NOMO-1 treated with DMSO at 0.1 percent for 48 hours (cell line): Measurements from ENCODE around the gene HECW1.

ENCODE experiments used
- DNase-seq: peaks from one replicate; lab custom pipeline; 2025; ENCODE audit not compliant: unreplicated experiment; lab: John Stamatoyannopoulos, UW

HECW1 gene

DNA sequence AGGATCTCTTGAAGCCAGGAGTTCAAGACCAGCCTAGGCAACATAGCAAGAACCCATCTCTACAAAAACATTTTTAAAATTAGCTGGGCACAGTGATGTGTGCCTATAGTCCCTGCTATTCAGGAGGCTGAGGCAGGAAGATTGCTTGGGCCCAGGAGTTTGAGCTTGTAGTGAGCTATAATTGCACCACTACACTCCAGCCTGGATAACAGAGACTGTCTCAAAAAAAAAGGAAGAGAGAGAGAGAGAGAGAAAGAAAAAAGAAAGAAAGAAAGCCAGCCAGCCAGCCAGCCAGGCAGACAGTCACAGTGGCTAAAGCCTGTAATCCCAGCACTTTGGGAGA is 375.3 kb downstream of the HECW1 start:
- no peak for DNase-seq

DNA sequence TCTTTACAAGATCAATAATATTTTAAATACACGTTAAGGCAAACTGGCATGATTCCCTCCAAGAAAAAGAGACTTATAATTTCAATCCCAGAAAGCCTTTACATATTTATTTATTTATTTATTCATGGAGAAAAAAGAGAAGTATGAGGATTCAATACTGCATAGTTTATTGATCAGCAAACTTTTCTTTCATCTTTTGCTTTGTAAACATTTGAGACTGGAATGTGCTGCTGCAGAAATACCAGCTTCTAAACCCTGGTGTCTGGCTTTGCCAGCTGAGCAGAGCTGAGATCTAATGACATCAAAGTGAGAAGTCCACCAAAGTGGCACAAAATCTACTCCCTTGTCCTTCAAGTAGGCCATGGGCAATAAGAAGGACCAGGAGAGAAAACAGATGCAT is 376.8 kb downstream of the HECW1 start:
- DNase-seq = no peak

DNA sequence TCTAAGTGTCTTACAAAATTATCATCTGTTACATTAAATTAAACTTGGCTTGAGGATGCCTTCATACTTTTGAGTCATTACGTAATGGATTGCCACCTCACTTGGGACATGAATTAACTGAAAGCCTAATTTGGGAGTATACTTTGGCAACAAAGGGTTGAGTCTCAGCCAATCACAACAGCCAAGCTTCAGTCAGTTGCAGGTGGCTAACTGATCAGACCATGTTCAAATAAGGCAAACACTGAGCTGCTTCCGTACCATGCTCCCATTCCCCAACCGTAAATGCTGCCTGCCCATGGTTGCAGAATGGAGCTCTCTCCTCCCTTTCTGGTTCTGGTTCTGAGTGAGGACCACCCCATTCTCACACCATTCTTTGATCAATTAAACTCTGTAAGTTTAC is 377.6 kb downstream of the HECW1 start:
- peak; percentile 14 for DNase-seq

DNA sequence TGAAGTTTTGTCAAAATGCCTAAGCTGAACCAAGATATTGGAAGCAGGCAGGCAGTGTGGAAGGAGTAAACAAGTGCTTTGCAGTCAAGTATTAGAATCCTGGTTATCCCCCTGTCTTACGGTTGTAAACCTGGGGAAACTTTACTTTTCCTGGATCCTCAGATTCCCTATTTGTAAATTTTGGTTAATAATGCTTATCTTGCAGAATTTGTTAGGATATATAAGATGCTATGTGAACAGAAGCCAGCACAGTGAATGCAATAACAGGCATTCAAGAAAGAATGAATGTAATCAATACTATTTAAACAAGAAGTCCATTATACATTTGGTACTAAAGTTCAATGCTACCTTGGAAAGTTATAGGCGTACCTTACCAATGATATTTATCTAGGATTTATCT is 378.7 kb downstream of the HECW1 start:
- no peak for DNase-seq

DNA sequence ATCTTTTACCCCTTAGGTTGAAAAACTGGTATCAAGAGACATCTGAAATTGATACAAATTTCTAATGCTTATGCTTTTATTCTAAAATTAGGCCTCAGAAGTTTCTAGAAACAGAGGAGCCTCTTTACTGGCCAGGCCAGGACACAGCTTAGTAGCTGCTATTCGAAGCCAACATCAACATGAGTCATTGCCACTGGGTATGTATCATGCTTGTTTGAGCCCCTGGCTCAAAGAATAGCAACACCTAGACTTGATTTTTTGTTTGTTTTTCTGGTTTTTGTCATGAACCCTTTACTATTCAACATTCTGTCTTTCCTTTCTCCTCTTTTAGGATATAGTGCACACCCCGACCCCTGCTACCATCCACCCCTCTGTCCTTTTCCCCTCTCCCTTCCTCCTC is 379.5 kb downstream of the HECW1 start:
- DNase-seq = no peak

DNA sequence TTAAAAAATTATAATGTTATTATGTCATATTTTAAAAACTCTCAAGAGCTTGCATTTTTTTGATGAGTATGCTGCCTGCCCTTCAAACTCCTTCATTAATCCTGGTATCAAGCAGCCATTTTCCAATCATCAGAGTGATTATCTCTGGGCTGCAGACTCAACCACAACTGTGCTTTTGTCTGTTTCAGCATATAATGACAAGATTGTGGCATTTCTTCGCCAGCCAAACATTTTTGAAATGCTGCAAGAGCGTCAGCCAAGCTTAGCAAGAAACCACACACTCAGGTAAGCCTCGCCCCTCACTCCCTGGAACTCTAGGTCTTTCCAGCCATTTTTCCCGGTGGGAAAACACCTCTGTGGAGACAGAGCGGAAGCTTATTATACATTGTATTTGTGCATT is 380.4 kb downstream of the HECW1 start:
- DNase-seq = no peak

DNA sequence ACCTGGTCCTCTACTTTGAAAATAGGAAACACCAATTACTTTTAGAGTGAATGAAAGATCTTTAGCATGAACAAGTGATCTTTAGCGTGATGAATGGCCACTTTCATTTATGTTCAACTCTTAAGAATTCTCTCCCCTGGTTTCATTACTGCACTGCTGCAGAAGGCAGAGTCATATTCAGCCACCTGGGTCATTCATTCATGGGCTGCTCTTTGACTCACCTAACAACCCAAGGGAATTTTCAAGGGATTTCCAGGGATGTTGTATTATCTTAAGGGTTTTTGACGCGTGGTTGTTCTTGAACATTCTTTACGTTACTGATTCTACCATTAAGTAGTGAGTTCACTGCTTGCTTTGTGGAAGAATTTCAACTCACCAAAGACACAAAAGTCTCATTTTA is 383.1 kb downstream of the HECW1 start:
- DNase-seq = no peak

DNA sequence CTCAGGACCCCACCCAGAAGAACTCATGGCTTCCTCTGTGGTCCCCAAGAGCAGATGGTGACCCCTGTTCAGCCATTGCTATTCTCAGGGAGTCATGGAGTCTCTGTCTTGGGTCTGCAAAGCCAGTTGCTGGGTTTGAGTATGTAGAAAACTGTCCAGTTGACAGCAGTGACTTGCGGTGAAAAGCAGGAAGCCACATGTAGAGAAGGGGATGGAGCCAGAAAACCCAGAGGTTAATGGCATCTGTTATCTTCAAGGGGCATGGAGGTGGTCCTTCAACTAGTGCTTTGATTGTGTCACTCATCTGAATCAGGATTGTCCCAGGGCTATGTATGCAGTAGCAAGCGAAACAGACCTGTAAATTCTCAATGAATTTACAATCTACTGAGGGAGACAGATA is 384.1 kb downstream of the HECW1 start:
- no peak for DNase-seq

DNA sequence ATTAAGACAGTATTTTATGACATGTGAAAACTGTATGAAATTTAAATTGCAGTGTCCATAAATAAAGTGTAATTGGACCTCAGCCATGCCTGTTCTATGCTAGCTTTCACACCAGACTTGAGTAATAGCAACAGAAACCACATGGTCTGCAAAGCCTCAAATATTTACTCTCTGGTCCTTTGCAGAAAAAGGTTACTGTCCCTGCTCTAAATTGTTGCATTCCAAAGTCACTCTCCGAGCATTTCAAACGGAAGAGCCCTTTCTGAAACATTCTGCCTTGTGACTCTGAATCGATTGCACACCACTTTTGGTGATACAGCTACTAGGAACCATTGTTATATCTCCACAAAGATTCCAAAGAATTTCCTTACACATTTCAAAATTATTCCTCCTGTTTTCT is 389.4 kb downstream of the HECW1 start:
- DNase-seq = peak; percentile 44

DNA sequence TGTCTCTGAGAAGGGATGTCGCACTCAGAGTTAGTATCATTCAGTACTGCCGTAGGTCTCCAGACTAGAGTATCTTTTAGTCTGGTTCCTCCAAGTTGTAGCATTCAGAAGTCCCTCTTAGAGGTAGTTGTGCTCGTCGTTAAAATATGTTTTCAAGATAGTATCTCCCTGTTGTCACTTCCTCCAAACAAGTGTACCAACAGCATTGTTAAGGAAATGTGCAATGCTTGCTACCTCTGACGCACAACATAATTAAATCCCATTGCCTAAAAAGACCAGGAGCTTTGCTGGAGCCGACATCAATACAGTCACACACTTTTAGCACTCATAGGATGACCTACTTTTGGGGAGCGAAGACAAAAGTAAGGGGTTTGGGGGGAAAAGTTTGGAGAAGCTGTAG is 390.5 kb downstream of the HECW1 start:
- peak; percentile 28 for DNase-seq

DNA sequence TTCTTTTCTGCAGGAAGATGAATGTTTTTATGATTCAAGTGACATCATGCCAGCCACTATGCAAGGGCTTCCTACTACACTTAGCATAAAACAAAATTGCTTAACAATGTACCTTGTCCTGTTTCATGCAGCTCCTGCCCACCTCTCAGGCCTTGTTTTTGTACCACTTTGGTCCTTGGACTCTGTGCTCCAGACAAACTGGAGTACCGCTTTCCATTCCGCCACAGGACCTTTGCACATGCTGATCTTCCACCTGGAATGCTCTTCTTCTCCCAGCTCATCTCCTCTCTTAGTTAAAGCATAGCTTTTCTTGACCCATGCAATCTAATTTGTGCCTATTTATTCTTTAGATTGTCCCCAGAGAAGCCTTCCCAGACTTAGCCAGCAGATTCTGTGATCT is 393.0 kb downstream of the HECW1 start:
- no peak for DNase-seq

DNA sequence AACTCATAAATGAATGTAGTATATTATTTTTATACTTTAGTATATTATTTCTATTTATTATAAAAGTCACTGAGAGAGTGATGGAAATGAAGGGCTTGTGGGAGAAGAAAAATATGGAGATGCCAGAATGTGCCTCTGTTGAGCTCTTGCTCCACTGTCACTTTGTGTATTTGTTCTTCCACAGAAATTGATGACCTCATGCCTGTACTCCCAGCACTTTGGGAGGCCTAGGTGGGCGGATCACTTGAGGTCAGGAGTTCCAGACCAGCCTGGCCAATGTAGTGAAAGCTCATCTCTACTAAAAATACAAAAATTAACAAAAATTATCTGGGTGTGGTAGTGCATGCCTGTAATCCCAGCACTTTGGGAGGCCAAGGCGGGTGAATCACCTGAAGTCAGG is 394.0 kb downstream of the HECW1 start:
- DNase-seq = no peak

DNA sequence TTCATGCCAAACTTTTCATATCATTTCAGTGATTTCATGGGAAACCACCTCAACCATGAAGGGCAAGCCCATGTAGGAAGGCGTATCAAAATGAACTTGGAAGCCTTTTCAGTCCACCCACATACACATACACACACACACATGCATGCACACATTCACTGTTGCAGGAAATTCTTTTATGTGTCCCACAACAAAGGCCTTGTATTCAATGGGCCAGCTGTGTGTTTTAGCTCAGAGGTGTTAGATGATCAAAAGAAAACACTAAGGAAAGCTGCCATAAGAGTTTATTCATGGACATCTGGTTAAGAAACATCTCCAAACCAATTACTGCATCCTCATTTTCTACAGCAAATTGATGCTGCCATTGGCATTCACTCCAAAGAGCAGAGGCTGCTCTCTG is 396.0 kb downstream of the HECW1 start:
- no peak for DNase-seq

DNA sequence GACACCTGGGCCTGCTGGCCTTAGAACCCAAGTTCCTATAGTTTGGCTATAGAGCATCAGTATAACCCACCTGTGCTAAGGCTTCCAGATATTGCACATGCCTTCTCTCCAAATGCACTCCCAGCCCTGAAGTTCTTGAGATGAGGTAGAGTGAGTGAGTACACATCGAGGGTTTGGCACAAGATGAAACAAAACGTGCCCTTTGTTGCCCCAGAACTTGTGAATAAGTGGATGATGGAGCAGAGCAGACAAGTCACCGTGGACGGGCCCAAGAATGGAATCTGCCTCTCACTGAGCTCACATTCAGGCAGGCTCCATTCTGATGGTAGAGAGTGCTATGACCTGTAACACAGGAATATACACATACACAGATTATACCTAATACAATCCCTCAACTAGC is 397.5 kb downstream of the HECW1 start:
- DNase-seq = no peak

DNA sequence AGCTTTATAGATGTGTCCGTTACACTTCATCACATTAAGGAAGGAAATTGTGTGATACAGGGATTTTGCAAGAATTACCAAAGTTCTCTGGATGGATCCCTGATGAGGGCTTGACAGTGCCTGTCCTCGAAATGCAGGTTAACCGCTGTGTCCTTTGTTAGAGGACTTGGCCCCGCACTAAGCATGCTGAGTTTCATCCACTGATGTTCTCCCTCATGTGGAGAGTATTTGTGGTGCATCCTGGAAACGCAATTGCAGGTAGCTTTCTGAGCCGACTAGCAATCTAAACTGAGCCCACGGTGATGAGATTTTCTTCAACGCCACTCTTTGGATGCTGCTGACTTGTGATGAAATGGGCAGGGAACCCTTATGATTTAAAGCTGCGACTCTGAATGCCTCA is 398.6 kb downstream of the HECW1 start:
- no peak for DNase-seq

DNA sequence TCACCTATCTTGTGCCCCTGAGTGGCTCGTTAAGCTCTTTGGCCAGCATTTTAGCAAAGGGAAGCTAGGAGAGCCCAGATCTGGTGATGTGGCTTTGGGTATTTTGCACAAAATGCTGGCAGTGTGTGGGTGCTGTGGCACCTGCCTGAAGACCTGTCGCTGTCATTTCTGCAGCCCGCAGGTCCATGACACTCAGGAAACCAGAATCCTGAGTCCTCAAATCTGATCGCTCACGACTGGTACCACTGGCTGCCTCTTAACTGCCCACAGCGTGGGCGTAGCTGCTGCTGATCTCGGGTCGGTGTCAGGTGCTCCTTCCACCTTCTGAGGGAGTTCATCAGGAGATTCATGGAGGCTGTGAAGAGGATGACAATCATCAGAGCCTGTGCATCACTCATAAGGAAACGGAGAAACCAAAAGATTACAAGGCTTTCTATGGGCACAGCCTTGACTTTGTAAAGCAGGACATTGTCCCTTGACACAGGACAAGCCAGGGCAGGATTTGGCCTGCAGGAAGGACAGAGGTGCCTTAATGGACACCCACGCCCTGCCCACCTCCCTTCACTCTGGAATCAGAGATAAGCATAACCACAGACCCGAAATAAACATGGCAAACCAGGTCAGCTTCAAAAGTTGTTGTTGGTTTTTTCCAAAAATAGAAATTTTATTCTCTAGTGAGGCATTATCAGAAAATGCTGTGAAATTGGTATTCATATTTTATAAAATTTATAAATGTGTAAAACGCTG is 399.5 kb downstream of the HECW1 start:
- DNase-seq = no peak

DNA sequence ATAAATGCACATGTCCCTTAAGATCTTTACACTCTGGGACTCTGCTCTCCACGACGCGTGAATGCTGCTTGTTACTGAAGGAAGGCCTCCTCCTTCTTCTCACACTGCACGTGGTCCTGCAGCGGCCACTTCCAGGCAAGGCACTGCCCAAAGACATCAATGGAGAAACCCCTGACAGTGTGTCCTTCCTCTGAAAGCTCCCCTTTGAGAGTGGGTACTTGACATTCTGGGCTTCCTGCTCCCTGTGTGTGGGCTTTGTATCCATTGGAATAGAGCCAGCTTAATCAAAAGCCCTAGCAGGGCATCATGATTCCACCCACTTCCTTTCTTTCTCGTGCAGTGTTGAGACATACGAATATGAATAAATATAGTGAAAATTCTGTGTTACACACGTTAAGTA is 400.8 kb downstream of the HECW1 start:
- no peak for DNase-seq

DNA sequence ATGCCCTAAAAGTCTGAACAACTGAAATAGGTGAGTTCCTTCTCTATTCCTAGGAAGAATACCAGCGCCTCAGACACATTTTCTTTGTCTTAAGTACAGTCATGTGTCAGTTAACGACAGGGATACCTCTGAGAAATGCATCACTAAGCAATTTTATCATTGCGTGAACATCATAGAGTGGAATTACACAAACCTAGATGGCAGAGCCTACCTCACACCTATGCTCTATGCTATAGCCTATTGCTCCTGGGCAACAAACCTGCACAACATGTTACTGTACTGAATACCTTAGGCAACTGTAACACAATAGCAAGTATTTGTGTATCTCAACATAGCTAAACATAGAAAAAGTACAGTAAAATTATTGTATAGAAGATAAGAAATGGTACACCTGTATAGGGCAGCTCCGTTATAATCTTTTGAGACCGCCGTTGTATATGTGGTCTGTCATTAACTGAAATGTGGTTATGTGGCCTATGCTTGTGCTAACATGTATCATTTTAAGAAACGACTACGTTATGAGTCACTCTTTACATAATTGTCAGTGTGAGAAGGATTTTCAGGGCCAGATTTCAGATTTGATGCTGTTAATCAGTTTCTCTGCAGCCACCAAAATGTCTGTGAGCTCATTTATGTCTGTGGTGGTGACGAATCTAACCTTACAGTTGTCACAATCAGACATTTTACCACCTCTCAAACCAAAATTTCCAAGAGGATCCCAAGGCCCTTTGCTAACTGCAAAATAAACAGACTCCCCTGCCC is 404.3 kb downstream of the HECW1 start:
- DNase-seq = peak; percentile 91

DNA sequence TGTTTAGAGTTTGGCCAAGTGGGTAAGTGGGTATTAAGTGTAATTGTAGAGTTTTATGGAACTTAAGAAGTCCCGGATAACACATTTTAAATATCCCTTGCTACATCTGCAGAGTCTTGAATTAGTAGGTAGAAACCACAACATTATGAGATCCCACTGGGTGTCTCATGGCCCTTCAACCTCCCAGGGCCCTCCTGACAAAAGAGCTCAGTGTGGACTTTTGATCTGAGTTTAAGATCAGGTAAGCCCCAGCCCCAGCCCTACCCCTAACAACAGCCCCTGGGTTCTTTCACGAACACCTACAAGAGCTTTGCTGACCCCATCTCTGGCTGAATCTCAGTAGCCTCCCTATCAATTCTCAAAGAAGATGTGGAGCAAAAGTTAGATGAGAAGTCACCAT is 405.0 kb downstream of the HECW1 start:
- DNase-seq = no peak

DNA sequence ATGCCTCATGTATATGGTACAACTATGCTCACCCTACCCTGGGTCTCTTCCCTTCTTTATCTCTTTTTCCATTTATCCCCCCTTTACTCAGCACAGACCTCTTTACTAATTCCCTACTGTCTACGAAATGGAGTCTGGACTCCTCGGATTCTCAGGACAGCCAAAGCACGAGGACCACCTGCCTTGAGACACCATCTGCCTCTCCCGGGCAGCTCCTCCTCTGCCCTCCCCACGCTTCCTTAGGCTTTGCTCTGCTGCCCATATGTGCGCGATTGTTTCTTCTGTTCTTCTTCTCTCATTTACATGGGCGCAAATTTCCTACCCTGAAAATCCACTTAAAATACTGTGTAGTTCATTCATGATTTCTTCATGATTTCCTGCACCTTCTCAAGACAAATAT is 407.8 kb downstream of the HECW1 start:
- DNase-seq = no peak

DNA sequence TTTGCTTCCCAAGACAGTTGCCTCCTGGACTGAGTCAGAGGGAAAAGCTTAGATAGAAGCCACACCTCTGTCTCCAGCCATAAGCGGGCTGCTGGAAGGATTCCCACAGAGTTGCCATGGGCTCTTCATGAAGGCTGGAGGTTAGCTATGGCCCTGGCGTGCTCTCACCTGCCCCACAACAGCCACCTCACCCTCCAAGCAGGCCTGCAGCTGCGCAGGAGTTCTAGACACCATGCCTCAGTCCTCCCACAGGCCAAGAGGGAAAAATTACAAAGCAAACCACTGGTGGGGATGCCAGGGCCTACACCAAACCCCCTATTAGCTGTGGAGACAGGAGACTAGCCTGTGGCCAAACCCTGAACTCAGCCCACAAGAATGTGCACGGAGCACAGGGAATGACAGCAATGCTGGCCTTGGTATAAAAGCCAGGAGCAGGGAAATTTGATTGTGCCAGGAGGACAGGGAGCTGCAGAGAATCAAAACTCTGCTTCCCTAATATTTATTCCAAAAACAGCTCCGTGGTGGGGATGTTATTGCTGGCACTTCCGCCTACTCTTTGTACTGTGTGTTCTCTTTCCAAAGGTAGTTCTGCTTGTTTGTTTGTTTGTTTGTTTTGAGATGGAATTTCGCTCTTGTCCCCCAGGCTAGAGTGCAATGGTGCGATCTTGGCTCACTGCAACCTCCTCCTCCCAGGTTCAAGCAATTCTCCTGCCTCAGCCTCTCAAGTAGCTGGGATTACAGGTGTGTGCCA is 410.1 kb downstream of the HECW1 start:
- no peak for DNase-seq
